Endothelial cell of umbilical vein (primary cell): ENCODE data around the gene PAPPA2. TPM values are rescaled to one million over a fixed set of nuclear protein-coding genes. Genes with fewer than 3 reads are reported as not detected.

Experiments
- BruUV-seq: library from RNA; stranded (reverse); fragments of 400-500 nt; replicated peaks from 2 replicates; lab custom pipeline; 2021; lab: Mats Ljungman, UMichigan
- CTCF ChIA-PET: fragments of 300-600, 350-600 bp; sonication (Branson Sonifier 250); formaldehyde crosslinking; loops from one replicate; lab custom pipeline; 2021; ENCODE audit warnings: antibody characterized with exemption, inconsistent platforms; lab: Charles Lee
- POLR2A ChIA-PET: fragments of 300-600, 350-600 bp; sonication (Branson Sonifier 250); formaldehyde crosslinking; loops from one replicate; lab custom pipeline; 2021; ENCODE audit warnings: antibody characterized with exemption, inconsistent platforms; lab: Charles Lee
- DNase-seq: peaks from one replicate; pipeline ENCODE4 v3.0.0-alpha.2; 2011; ENCODE audit warnings: low read depth, low spot score
- FAIRE-seq: peaks from 2 replicates; lab custom pipeline; 2011; peaks lifted over from hg19 to GRCh38; lab: Jason Lieb, UNC
- H2AFZ ChIP-seq: 2 replicates; pipeline ENCODE4 v1.6.0; 2012; ENCODE audit warnings: low read depth, low read length, control low read depth, inconsistent platforms
- H3K27ac ChIP-seq: 2 replicates; pipeline ENCODE4 v1.5.1; 2011; ENCODE audit warnings: low read depth, mild to moderate bottlenecking, control low read depth, low read length, moderate library complexity; ENCODE audit not compliant: insufficient read depth
- H3K27me3 ChIP-seq, 2 experiments: 2 replicates each; pipeline versions ENCODE4 v1.6.0 to v1.6.1; 2011; ENCODE audit warnings: low read length in 2 of 2, mixed read lengths in 1 of 2; ENCODE audit not compliant: control insufficient read depth in 2 of 2, insufficient read depth in 2 of 2
- H3K36me3 ChIP-seq, 2 experiments: 2 replicates in 1 of 2; 3 replicates in 1 of 2; pipeline ENCODE4 v1.5.1; 2011; ENCODE audit warnings: low read length in 2 of 2, mild to moderate bottlenecking in 1 of 2, moderate library complexity in 1 of 2; ENCODE audit not compliant: control insufficient read depth in 2 of 2, insufficient read depth in 2 of 2; ENCODE audit errors: extremely low read depth in 1 of 2
- H3K4me1 ChIP-seq: 3 replicates; pipeline ENCODE4 v1.5.1; 2011; ENCODE audit warnings: mild to moderate bottlenecking, low read length; ENCODE audit not compliant: control insufficient read depth, insufficient read depth; ENCODE audit errors: extremely low read depth
- H3K4me2 ChIP-seq: 2 replicates; pipeline ENCODE4 v1.6.1; 2011; ENCODE audit warnings: low read length, control low read depth, mixed read lengths; ENCODE audit not compliant: insufficient read depth
- H3K4me3 ChIP-seq, 3 experiments: fragments of 200-600 bp in 1 of 3; sonication (generic), shearing (Covaris generic) in 1 of 3; replicated peaks in 1 of 3; 2 replicates each; pipeline ENCODE4 v1.5.1; 2011 to 2016; ENCODE audit warnings: control low read depth in 3 of 3, low read length in 3 of 3, mild to moderate bottlenecking in 2 of 3, inconsistent platforms in 1 of 3, low read depth in 1 of 3, moderate library complexity in 1 of 3; ENCODE audit not compliant: insufficient read depth in 1 of 3
- H3K79me2 ChIP-seq: 2 replicates; pipeline ENCODE4 v1.6.0; 2012; ENCODE audit warnings: low read length, inconsistent platforms; ENCODE audit not compliant: control insufficient read depth, insufficient read depth
- H3K9ac ChIP-seq: replicated peaks from 2 replicates; pipeline ENCODE3; 2011; ENCODE audit warnings: low read length, control low read depth; ENCODE audit not compliant: insufficient read depth; ENCODE audit errors: extremely low read depth
- H3K9me1 ChIP-seq: replicated peaks from 3 replicates; pipeline ENCODE4 v1.6.0; 2011; ENCODE audit warnings: mild to moderate bottlenecking, low read length; ENCODE audit not compliant: control insufficient read depth, insufficient read depth; ENCODE audit errors: extremely low read depth
- H3K9me3 ChIP-seq: replicated peaks from 2 replicates; pipeline ENCODE4 v1.5.1; 2012; ENCODE audit warnings: low read length, inconsistent platforms; ENCODE audit not compliant: control insufficient read depth, insufficient read depth
- H4K20me1 ChIP-seq: replicated peaks from 2 replicates; pipeline ENCODE3; 2011; ENCODE audit warnings: mild to moderate bottlenecking, low read length; ENCODE audit not compliant: control insufficient read depth, insufficient read depth; ENCODE audit errors: extremely low read depth
- CTCF ChIP-seq, 2 donors: IDR thresholded peaks; 1 replicate in 1 of 2; 2 replicates in 1 of 2; pipeline ENCODE4 v1.5.1; 2011; ENCODE audit warnings: low read length in 2 of 2, mild to moderate bottlenecking in 2 of 2, moderate library complexity in 2 of 2, control low read depth in 1 of 2, inconsistent platforms in 1 of 2, low read depth in 1 of 2; ENCODE audit not compliant: insufficient read depth in 1 of 2; ENCODE audit errors: extremely low read depth in 1 of 2
- EZH2 ChIP-seq: IDR thresholded peaks from 2 replicates; pipeline ENCODE4 v1.6.1; 2012; ENCODE audit warnings: borderline replicate concordance, low read depth, mild to moderate bottlenecking, moderate library complexity, low read length, inconsistent platforms; ENCODE audit not compliant: severe bottlenecking
- FOS ChIP-seq: IDR thresholded peaks from 2 replicates; pipeline ENCODE4 v1.6.1; 2011; ENCODE audit warnings: mild to moderate bottlenecking, low read length, moderate library complexity, borderline replicate concordance; ENCODE audit not compliant: insufficient read depth
- GATA2 ChIP-seq: IDR thresholded peaks from 2 replicates; pipeline ENCODE4 v1.7.0; 2011; ENCODE audit warnings: low read depth, mild to moderate bottlenecking, moderate library complexity, mixed read lengths, low read length; ENCODE audit not compliant: insufficient read length, insufficient read depth
- JUN ChIP-seq: IDR thresholded peaks from 2 replicates; pipeline ENCODE4 v1.6.1; 2011; ENCODE audit warnings: borderline replicate concordance, low read depth; ENCODE audit not compliant: insufficient read length, insufficient read depth
- MAX ChIP-seq: IDR thresholded peaks from 2 replicates; pipeline ENCODE4 v1.6.1; 2011; ENCODE audit not compliant: insufficient read depth, insufficient read length
- MYC ChIP-seq: IDR thresholded peaks from one replicate; pipeline ENCODE4 v1.6.1; 2011; ENCODE audit warnings: mild to moderate bottlenecking, low read depth, low read length
- POLR2A ChIP-seq: IDR thresholded peaks from 2 replicates; pipeline ENCODE4 v1.6.1; 2012; ENCODE audit warnings: low read depth, mild to moderate bottlenecking, control low read depth, low read length
- POLR2AphosphoS5 ChIP-seq: IDR thresholded peaks from 2 replicates; pipeline ENCODE4 v1.6.1; 2012; ENCODE audit warnings: low read depth, mild to moderate bottlenecking, control low read depth, low read length, moderate library complexity; ENCODE audit not compliant: insufficient read depth
- dilution Hi-C: fragments of 300-500 bp; cut with MboI; formaldehyde crosslinking; loops from one replicate; pipeline ENCODE4 v1.15.0; 2019; ENCODE audit warnings: low sequenced_read_pairs; ENCODE audit not compliant: extremely low pct_ligation_motif_present
- intact Hi-C: fragments of 100-400 bp; cut with micrococcal nuclease; formaldehyde crosslinking; loops from one replicate; pipeline ENCODE4 v1.10.0; 2022
- polyA plus RNA-seq, 4 experiments: library from polyadenylated mRNA; depleted of rRNA in 3 of 4; stranded (reverse) in 3 of 4; unstranded in 1 of 4; fragments of >200 nt; gene quantifications; 2 replicates each; pipeline versions ENCODE4 v1.2.1 to v1.2.3, GENCODE V29; 2011 to 2012; ENCODE audit warnings: missing spikeins in 1 of 4
- total RNA-seq: library from RNA; stranded (reverse); gene quantifications from 2 replicates; pipeline ENCODE4 v1.2.3, GENCODE V29; 2021

The PAPPA2 gene
- total and polyA plus RNA-seq, 2 donors (not counting 3 experiments of a cell fraction or from before 2014, with no cell fraction given), result not detected

DNA sequence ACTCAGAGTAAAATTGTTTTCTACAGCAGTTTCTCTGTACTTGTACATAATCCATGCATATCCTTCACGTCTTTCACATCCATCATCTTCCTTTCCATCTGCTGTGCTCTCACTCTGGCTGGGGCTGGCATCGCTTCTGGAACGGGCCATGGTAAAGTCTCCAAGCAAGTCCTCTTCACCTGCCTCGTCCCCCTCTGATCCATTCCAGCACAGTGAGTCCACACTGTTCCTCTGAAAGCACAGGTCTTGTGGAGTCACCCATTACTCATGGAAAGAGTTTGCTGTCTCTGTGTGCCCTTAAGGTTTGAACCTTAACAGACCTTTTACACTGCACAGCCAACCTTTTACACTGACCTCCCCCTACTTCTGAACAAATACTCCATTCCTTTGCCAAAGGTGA lies 387.9 kb downstream of the PAPPA2 start:
- POLR2A ChIA-PET, result no interaction called here
- Histone ChIP-seq H3K9me1 (no peaks in the 10 kb centered on the region), H3K4me1 (no peaks in the 10 kb centered on the region), H3K27ac (no peak overlapping the region), H3K9me3 (no peaks in the 10 kb centered on the region), H2AFZ (no peak overlapping the region), H4K20me1 (no peaks in the 10 kb centered on the region), H3K36me3 (no peaks in the 10 kb centered on the region), H3K4me3 (no peak overlapping the region), H3K4me2 (no peak overlapping the region), H3K27me3 (no peaks in the 10 kb centered on the region), H3K79me2 (no peaks in the 10 kb centered on the region), H3K9ac (no peak overlapping the region)
- BruUV-seq, result no TSS peak
- DNase-seq (no peak), FAIRE-seq (no peak)
- intact Hi-C loops (no loop called here), dilution Hi-C loops (no loop called here)
- CTCF ChIA-PET, result no interaction called here
- TF ChIP-seq GATA2, result no peak
- no peak for TF ChIP-seq POLR2AphosphoS5
- no peak for TF ChIP-seq EZH2
- TF ChIP-seq MYC, result no peak
- no peak for TF ChIP-seq FOS
- TF ChIP-seq CTCF (IDR thresholded peaks at IDR 0.05; ENCODE audit: extremely low read depth in 1 of 2, insufficient read depth in 1 of 2, low read depth in 1 of 2, low read length in 2 of 2), result no peak
- TF ChIP-seq MAX, result no peak
- no peak for TF ChIP-seq JUN
- no peak for TF ChIP-seq POLR2A
